ENCODE results near the gene PRND.

- no peak for TF ChIP-seq CTCF (IDR thresholded peaks at IDR 0.05)
- TF ChIP-seq POLR2A (IDR thresholded peaks at IDR 0.05) = no peak
Observed at GRCh38 chr20:4697831-4698221, 23.9 kb upstream of the PRND start.
